GM12874 (cell line): Measurements from ENCODE around the gene ARHGAP6.

Source experiments
- TF ChIP-seq, protein P1 (sequence below): IDR thresholded peaks from 2 replicates; pipeline ENCODE4 v1.5.1; 2011; ENCODE audit warnings: low read depth, mild to moderate bottlenecking, control low read depth, low read length, moderate library complexity; ENCODE audit not compliant: insufficient read depth

ARHGAP6 gene

DNA sequence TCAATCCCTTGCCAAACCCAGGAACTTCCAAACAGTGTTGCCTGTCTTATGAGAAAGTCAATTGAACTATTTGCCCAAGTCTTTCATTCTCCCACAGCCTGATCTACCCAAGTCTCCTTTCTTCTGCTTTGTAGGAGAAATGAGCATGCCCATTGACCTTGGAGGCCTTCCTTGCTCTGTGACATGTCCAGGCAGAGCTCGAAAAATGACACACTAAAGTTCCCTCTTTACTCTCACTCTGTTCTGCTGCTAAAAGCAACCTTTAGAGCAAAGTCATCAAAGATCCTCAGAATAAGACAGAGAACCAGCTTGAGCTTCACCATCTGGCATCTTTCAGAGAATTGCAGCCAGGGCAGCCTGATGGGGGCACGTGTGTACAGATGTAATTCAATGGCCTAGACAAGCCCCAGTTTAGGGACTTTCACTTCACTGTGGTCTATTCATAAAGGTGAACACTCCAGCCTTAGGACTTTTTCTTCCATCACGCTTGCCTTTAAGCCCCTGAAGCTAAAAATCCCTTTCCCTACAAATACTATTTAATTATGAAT, 236.1 kb downstream of the ARHGAP6 start:
- TF ChIP-seq, protein P1, sequence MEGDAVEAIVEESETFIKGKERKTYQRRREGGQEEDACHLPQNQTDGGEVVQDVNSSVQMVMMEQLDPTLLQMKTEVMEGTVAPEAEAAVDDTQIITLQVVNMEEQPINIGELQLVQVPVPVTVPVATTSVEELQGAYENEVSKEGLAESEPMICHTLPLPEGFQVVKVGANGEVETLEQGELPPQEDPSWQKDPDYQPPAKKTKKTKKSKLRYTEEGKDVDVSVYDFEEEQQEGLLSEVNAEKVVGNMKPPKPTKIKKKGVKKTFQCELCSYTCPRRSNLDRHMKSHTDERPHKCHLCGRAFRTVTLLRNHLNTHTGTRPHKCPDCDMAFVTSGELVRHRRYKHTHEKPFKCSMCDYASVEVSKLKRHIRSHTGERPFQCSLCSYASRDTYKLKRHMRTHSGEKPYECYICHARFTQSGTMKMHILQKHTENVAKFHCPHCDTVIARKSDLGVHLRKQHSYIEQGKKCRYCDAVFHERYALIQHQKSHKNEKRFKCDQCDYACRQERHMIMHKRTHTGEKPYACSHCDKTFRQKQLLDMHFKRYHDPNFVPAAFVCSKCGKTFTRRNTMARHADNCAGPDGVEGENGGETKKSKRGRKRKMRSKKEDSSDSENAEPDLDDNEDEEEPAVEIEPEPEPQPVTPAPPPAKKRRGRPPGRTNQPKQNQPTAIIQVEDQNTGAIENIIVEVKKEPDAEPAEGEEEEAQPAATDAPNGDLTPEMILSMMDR: no peak

DNA sequence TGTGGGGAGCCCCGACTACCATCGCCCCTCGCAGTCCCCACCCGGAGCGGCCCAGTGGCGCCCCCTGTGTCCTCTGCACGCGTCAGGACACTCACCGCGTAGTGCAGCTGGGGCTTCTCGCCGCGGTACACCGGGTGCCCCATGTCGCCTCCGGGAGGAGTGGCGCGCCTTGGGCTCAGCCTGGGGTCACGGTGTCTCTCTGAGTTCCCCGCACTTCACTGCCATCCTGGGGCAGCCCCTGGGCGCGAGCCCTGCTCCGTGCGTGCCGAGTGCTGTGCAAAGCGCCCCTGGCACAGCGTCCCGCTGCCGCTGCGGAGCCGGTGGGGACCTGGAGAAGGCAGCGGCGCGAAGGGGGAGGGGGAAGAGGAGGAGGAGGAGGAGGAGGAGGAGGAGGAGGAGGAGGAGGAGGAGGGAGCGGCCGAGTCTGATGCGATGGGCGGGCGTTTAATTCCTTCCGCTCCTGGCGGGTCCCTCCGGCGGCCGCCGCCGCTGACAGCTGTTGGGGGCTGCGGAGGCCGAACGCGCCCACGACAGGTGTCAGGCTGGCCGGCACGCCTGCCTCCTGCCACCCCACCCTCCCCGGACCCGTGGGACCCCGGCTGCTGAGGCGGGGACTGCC, 238.2 kb downstream of the ARHGAP6 start:
- TF ChIP-seq, protein P1: peak; percentile 60

DNA sequence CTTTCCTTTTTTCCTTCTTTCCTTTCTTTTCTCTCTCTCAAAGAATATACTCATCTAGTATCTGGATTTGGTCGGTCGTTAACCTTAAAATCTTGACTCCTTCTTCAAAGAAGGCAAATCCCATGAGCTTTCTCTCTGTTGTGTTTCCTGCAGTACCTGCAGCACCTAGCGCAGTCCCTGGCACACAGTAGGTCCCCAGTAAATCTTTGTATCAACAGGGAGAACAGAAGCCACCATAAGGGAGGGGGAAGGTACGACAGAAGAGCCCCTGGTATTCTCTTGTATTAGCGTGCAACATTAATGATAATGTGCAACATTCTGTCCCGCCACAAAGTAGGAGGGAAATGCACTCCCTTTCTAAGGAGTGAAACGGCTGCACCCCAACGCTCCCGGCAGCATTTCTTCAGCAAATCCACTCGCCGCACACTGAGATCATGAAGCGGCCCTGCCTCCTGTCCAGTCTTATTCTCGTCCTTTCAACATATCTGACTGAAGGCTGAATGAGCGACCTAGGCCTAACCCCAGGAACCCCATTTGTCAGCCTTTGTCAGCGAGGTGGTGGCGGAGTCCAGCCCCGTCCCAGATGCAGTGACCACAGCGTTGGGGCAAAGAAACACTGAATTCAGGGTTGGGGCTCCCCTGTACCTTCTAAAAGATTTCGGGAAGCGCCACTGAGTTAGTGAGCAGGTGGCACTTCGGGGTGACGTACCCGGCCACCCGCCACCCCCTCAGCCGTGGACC, 238.8 kb downstream of the ARHGAP6 start:
- TF ChIP-seq, protein P1: no peak

DNA sequence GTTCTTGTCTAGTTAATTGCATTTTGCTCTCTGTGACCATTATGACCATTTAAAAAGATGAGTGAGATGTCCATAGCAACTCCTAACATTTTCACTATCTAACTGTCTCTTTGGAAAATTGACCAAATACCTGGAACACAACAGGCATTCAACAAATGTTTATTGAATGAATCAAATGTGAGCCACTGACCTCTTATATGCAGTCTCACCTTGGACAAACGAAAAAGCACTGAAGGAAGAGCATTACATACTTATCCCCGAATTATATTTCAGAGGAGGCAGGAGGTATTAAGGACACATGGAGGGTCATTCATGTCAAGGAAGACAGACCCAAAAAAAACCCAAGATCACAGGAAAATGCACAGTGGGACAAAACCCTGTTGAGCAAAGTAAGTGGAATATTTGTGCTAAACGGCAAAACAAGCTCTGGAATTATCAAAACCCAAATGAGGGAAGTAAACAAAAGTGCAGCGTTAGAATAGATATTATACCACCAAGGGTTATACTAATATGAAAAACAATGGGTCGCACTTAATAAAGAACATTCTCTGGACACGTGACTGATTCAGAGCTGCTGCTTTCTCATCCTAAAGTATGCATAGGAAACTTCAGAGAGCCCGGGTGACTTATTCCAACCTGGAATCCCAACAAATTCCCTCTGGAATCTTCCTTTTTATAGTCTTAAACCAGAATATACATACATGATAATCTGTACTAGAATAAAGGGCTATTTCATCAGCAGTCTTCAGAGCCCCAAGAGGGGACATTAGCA, 240.6 kb downstream of the ARHGAP6 start:
- TF ChIP-seq, protein P1: no peak

DNA sequence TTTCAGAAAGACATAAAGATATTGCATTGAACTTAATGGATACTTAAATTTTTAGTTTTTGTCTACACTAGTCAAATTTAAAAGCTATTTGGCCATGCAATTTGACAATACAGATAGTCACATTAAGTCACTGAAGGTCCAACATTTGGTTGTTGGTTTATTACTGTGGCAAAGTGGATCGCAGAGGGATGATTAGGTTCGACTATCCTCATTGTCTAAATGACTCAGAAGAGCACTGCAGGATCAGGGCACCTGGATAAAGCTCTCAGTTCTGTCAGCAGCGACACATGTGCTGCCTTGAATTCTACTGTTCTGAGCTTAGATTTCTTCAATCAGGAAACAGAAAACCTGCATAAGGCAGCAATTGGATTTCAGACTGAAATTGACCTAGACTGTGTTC, 241.8 kb downstream of the ARHGAP6 start:
- TF ChIP-seq, protein P1: no peak

DNA sequence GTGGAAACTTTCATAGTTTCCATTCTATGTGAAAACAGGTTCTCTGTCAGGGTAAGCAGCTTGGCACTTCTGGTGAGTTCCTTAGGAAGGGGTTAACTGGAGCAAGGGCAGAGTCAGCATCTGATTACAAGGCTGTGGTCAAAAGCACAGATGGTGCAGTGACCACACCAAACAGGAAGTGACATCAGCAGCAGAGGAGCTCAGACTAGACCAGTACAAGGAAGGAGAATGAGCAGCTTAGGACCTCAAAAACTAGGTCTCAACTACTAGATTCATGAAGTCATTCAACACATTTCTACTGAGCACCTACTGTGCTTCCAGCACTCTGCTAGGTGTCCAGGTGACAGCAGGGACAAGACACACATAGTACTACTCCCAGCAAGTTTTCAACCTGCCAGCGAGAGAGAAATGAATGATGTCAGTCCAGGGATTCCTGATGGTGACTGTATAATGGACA, 242.3 kb downstream of the ARHGAP6 start:
- TF ChIP-seq, protein P1: no peak

DNA sequence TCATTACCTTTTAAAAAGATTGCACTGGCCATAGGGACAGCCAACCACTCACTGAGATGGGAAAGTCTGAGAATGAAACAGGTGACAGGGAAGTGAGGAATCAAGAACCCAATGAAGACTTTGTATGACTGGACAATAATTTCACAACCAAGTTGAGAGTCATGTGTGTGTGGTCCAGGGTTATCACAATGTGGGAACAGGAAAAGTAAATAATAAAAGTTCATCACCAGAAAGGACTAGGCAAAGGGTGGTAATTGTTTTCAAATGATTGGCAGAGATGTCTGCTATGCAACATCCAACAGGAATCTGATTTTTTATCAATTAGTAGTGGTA, 243.2 kb downstream of the ARHGAP6 start:
- TF ChIP-seq, protein P1: no peak
